ENCODE measurements around the gene TEX44.

DNA sequence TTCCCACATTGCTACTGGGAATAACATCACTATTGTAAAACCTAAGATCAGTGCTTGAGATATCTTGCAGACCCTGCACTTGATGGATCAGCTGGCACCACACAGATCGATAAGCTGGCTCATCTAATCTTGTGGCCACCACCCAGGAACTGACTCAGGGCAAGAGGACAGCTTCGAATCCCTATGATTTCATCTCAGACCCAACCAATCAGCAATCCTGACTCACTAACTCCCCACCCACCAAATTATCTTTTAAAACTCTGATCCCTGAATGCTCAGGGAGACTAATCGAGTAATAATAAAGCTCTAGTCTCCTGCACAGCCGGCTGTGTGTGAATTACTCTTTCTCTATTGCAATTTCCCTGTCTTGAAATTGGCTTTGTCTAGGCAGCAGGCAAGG, 11.3 kb upstream of the TEX44 start:
- TF ChIP-seq, protein P1, sequence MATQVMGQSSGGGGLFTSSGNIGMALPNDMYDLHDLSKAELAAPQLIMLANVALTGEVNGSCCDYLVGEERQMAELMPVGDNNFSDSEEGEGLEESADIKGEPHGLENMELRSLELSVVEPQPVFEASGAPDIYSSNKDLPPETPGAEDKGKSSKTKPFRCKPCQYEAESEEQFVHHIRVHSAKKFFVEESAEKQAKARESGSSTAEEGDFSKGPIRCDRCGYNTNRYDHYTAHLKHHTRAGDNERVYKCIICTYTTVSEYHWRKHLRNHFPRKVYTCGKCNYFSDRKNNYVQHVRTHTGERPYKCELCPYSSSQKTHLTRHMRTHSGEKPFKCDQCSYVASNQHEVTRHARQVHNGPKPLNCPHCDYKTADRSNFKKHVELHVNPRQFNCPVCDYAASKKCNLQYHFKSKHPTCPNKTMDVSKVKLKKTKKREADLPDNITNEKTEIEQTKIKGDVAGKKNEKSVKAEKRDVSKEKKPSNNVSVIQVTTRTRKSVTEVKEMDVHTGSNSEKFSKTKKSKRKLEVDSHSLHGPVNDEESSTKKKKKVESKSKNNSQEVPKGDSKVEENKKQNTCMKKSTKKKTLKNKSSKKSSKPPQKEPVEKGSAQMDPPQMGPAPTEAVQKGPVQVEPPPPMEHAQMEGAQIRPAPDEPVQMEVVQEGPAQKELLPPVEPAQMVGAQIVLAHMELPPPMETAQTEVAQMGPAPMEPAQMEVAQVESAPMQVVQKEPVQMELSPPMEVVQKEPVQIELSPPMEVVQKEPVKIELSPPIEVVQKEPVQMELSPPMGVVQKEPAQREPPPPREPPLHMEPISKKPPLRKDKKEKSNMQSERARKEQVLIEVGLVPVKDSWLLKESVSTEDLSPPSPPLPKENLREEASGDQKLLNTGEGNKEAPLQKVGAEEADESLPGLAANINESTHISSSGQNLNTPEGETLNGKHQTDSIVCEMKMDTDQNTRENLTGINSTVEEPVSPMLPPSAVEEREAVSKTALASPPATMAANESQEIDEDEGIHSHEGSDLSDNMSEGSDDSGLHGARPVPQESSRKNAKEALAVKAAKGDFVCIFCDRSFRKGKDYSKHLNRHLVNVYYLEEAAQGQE (IDR thresholded peaks at IDR 0.05; ENCODE audit: borderline replicate concordance): no peak
- TF ChIP-seq, protein P2, sequence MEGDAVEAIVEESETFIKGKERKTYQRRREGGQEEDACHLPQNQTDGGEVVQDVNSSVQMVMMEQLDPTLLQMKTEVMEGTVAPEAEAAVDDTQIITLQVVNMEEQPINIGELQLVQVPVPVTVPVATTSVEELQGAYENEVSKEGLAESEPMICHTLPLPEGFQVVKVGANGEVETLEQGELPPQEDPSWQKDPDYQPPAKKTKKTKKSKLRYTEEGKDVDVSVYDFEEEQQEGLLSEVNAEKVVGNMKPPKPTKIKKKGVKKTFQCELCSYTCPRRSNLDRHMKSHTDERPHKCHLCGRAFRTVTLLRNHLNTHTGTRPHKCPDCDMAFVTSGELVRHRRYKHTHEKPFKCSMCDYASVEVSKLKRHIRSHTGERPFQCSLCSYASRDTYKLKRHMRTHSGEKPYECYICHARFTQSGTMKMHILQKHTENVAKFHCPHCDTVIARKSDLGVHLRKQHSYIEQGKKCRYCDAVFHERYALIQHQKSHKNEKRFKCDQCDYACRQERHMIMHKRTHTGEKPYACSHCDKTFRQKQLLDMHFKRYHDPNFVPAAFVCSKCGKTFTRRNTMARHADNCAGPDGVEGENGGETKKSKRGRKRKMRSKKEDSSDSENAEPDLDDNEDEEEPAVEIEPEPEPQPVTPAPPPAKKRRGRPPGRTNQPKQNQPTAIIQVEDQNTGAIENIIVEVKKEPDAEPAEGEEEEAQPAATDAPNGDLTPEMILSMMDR (IDR thresholded peaks at IDR 0.05; ENCODE audit: poor library complexity, severe bottlenecking): no peak

All from neural cell (in vitro differentiated cells).